HG03103 (cell line): ENCODE data around the gene SVOPL.

Experiments used
- ATAC-seq: cut with Tn5 transposase; IDR thresholded peaks from one replicate; pipeline ENCODE4 v1.9.1; 2021; ENCODE audit warnings: low read depth; ENCODE audit not compliant: unreplicated experiment

The SVOPL gene

DNA sequence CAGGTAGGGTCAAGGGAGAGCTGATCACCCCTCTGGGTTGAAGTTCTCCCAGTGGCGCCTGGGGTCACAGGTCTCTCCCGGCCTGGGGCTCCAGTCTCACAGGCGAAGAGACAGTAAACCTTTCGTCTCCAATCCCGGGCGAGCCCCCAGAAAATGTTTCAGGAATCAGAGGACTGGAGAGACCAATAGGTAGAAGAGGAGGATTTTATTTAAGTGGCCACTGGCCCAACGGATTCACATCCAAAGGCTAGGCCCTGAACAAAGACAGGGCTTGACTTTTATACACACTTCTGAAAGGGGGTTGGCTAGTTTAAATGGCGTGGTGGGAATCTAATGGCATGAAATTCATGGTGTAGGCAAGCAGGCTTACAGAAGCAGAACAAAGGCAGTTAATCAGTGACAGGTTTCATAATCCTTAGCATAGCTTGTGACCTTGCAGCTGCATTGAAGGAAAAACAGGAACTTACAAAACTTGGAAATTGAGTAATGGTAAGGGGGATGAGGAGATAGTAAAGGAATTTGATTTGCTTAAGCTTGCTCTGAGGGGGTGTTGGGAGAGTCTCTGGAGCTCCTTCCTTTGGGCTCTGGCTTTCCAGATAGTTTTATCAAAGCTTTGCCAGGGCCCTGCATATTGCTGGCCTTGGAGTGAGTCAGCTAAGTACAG is 135.6 kb downstream of the SVOPL start:
- ATAC-seq = no peak

GRCh38 chr7:138565071-138565450 is 136.1 kb downstream of the SVOPL start:
- ATAC-seq = no peak

DNA sequence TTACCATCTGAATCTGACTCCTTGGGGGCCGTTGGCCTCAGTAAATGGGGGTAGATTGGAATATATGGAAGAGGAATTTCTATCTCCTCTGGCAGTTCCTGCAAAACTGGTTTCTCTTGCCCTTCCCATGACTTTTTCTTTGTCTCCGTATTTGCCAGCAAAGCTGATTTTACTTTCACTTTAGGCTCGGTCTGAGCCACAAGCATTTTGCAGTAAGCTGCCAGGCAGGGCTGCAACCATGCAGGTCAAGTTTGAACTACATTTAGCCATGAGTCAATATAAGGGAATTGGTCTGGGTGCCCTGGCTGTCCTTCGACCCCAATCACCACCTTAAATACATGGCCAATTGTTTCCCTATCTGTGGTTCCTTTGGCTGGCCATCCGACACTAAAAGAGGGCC is 136.8 kb downstream of the SVOPL start:
- no peak for ATAC-seq

GRCh38 chr7:138563808-138564207 is 137.4 kb downstream of the SVOPL start:
- no peak for ATAC-seq

GRCh38 chr7:138559448-138559847 is 141.7 kb downstream of the SVOPL start:
- ATAC-seq = no peak

- ATAC-seq = no peak
Observed at GRCh38 chr7:138556771-138557484, 144.2 kb downstream of the SVOPL start.

GRCh38 chr7:138555684-138556083 is 145.5 kb downstream of the SVOPL start:
- ATAC-seq = no peak

- ATAC-seq = no peak
Observed at GRCh38 chr7:138554674-138555073, 146.5 kb downstream of the SVOPL start.

DNA sequence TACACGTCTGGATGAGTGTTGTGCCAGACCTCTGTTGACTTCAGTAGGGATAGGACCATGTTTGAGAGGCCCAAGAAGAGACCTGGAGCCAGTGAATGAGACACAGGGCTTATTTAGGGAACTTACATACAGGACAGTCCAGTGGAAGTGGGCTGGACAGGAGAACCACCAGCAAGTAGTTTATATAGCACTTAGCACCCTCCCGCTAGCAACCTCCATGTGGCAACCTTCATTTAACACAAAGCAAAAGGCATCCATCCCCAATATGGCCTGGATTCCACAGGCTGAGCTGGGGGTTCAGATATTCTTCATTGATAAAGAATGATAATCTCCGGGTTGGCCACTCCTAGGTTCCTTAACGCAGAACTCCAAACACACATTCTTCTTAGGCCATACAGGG is 147.4 kb downstream of the SVOPL start:
- no peak for ATAC-seq

GRCh38 chr7:138551102-138551501 is 150.1 kb downstream of the SVOPL start:
- ATAC-seq = no peak

- no peak for ATAC-seq
Observed at GRCh38 chr7:138550337-138550736, 150.8 kb downstream of the SVOPL start.

GRCh38 chr7:138549082-138549481 is 152.1 kb downstream of the SVOPL start:
- ATAC-seq = no peak

DNA sequence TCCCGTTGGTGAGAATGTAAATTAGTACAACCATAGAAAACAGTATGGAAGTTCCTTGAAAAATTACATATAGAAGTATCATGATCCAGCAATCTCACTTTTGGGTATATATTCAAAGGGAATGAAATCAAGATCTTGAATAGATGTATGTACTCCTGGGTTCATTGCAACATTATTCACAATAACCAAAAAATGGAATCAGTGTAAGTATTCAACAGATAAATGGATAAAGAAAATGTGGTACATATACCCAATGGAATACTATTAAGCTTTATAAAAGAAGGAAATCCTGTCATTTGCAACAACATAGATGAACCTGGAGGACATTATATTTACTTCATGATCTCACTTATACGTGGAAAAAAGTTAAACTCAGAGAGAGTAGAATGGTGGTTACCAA is 154.3 kb downstream of the SVOPL start:
- ATAC-seq = no peak

GRCh38 chr7:138546064-138546619 is 155.0 kb downstream of the SVOPL start:
- no peak for ATAC-seq

- no peak for ATAC-seq
Observed at GRCh38 chr7:138545123-138545522, 156.0 kb downstream of the SVOPL start.
